Measurements from ENCODE around the gene TBC1D2. TPM values are rescaled to one million over a fixed set of nuclear protein-coding genes. Genes with fewer than 3 reads are reported as not detected.

The TBC1D2 gene
- total RNA-seq, 4 donors from 2014 or later, result 42.4 to 57.4 (median 49.0) TPM

DNA sequence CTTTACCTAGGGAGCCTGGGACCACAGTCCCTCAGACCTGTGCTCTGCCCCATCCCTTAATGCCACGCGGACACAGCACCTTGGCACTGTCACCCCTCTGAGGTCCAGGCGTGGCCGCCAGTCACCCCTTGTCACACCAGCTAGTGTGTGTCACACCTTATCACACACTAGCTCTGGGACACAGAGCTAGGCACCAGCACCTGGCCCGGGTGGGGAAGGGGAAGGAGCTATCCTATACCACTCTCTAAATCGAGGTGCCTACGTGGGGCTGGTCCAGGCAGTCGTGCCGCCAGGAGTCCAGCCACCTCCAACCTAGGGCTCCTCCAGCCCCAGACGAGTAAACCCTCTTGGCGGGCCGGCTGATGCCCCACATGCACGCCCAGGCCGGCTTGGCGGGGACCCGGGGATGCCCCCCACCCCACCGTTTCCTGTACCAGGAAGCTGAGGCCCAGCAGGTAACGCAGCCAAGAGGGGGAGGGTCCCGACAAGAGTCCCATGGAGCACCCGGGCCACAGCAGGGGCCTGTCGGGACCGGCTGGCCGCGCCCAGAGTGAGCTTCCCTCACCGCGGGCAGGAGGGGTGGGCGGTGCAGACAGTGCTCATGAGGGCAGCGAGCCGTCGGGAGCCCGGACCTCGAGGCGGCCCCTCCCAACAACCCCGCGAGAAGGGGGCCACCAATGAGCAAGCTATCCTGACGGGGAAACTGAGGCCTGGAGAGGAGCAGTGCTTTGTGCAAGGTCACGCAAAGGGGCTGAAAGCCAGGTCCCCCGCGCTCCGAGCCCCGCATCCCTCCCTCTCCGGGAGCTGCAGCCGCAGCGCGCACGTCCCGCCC lies 63.6 kb downstream of the TBC1D2 start:
- peaks cover 18% of the 10 kb centered on the region for H3K4me1 ChIP-seq
- peak overlapping the region; percentile 79 for H3K4me3 ChIP-seq
- H3K36me3 ChIP-seq, result no peaks in the 10 kb centered on the region
- TF ChIP-seq POLR2AphosphoS5 (IDR thresholded peaks at IDR 0.05), result no peak
- TF ChIP-seq, protein P1, sequence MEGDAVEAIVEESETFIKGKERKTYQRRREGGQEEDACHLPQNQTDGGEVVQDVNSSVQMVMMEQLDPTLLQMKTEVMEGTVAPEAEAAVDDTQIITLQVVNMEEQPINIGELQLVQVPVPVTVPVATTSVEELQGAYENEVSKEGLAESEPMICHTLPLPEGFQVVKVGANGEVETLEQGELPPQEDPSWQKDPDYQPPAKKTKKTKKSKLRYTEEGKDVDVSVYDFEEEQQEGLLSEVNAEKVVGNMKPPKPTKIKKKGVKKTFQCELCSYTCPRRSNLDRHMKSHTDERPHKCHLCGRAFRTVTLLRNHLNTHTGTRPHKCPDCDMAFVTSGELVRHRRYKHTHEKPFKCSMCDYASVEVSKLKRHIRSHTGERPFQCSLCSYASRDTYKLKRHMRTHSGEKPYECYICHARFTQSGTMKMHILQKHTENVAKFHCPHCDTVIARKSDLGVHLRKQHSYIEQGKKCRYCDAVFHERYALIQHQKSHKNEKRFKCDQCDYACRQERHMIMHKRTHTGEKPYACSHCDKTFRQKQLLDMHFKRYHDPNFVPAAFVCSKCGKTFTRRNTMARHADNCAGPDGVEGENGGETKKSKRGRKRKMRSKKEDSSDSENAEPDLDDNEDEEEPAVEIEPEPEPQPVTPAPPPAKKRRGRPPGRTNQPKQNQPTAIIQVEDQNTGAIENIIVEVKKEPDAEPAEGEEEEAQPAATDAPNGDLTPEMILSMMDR (IDR thresholded peaks at IDR 0.05), result no peak
- TF ChIP-seq POLR2A (IDR thresholded peaks at IDR 0.05), result no peak
- TF ChIP-seq EP300 (IDR thresholded peaks at IDR 0.05), result no peak
- no peak for DNase-seq (ENCODE audit: low spot score in 2 of 2)
- 19% methylated on average over 12 of the region's 47 CpGs for WGBS
- no peaks in the 10 kb centered on the region for H3K9me3 ChIP-seq
- peak overlapping the region; percentile 84 for H3K27ac ChIP-seq
- no peaks in the 10 kb centered on the region for H3K27me3 ChIP-seq

GRCh38 chr9:98191181-98191608 lies 64.3 kb downstream of the TBC1D2 start:
- H3K4me1 ChIP-seq, result peaks cover 18% of the 10 kb centered on the region
- TF ChIP-seq, protein P1 (IDR thresholded peaks at IDR 0.05), result no peak
- TF ChIP-seq POLR2AphosphoS5 (IDR thresholded peaks at IDR 0.05) (no peak), EP300 (IDR thresholded peaks at IDR 0.05) (no peak), POLR2A (IDR thresholded peaks at IDR 0.05) (no peak)
- no peak overlapping the region for H3K27ac ChIP-seq
- peak overlapping the region; percentile 79 for H3K4me3 ChIP-seq
- DNase-seq (ENCODE audit: low spot score in 2 of 2), result no peak
- H3K36me3 ChIP-seq, result no peaks in the 10 kb centered on the region
- no peaks in the 10 kb centered on the region for H3K27me3 ChIP-seq
- WGBS, result 51% methylated on average over 4 of the region's 5 CpGs
- no peaks in the 10 kb centered on the region for H3K9me3 ChIP-seq

GRCh38 chr9:98190757-98191105 lies 64.7 kb downstream of the TBC1D2 start:
- Histone ChIP-seq H3K36me3 (no peaks in the 10 kb centered on the region), H3K27ac (no peak overlapping the region), H3K27me3 (no peaks in the 10 kb centered on the region), H3K4me1 (peaks cover 23% of the 10 kb centered on the region), H3K9me3 (no peaks in the 10 kb centered on the region), H3K4me3 (peak overlapping the region; percentile 79)
- DNase-seq (ENCODE audit: low spot score in 2 of 2), result no peak
- 74% methylated on average over 5 of the region's 5 CpGs for WGBS
- TF ChIP-seq, protein P1 (IDR thresholded peaks at IDR 0.05), result no peak
- TF ChIP-seq EP300 (IDR thresholded peaks at IDR 0.05) (no peak), POLR2A (IDR thresholded peaks at IDR 0.05) (no peak), POLR2AphosphoS5 (IDR thresholded peaks at IDR 0.05) (no peak)

DNA sequence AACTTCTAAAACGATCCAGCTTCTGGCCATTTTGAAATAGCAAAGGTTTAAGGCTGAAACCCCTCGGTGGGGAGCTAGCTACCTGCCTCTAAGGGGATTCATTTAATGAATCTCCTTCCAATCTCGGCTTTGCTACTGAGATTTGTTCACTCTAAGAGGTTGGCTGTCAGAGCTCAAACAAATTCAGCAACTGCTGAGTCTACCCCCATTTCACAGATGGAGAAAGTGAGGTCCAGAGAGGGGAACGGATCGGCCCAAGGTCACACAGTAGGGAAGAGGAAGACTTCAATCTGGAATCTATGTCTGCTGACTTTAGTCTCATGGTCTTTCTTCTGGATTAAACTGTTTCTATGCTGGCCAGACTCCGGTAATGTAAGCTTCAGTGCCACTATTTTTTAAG lies 66.0 kb downstream of the TBC1D2 start:
- Histone ChIP-seq H3K36me3 (no peaks in the 10 kb centered on the region), H3K27ac (no peak overlapping the region), H3K4me1 (peaks cover 23% of the 10 kb centered on the region), H3K9me3 (no peaks in the 10 kb centered on the region), H3K27me3 (no peaks in the 10 kb centered on the region), H3K4me3 (no peak overlapping the region)
- 86% methylated on average over 6 of the region's 6 CpGs for WGBS
- DNase-seq (ENCODE audit: low spot score in 2 of 2), result no peak
- TF ChIP-seq POLR2AphosphoS5 (IDR thresholded peaks at IDR 0.05) (no peak), POLR2A (IDR thresholded peaks at IDR 0.05) (no peak), EP300 (IDR thresholded peaks at IDR 0.05) (no peak)
- TF ChIP-seq, protein P1 (IDR thresholded peaks at IDR 0.05), result no peak

- H3K27me3 ChIP-seq, result no peaks in the 10 kb centered on the region
- H3K27ac ChIP-seq, result no peak overlapping the region
- H3K4me1 ChIP-seq, result peaks cover 18% of the 10 kb centered on the region
- H3K9me3 ChIP-seq, result no peaks in the 10 kb centered on the region
- WGBS, result 79% methylated on average over 5 of the region's 5 CpGs
- no peak for TF ChIP-seq POLR2AphosphoS5 (IDR thresholded peaks at IDR 0.05)
- no peak for TF ChIP-seq POLR2A (IDR thresholded peaks at IDR 0.05)
- TF ChIP-seq, protein P1 (IDR thresholded peaks at IDR 0.05), result no peak
- no peak for TF ChIP-seq EP300 (IDR thresholded peaks at IDR 0.05)
- no peak for DNase-seq (ENCODE audit: low spot score in 2 of 2)
- no peak overlapping the region for H3K4me3 ChIP-seq
- no peaks in the 10 kb centered on the region for H3K36me3 ChIP-seq
Observed at GRCh38 chr9:98187926-98188325, 67.5 kb downstream of the TBC1D2 start.
